Natural killer cell (primary cell): Measurements from ENCODE around the gene ADI1. TPM values are rescaled to one million over a fixed set of nuclear protein-coding genes. Genes with fewer than 3 reads are reported as not detected.
A peak's percentile ranks its signal among the peaks of the same experiment; 100 is the strongest.

Source experiments
- ATAC-seq, 3 donors: fragments of 150-1000 bp in 2 of 3; fragments of 200-7000 bp in 1 of 3; cut with Tn5 transposase; 1 replicate in 1 of 3; 2 replicates in 2 of 3; pipeline ENCODE4 v1.10.0; 2021; ENCODE audit warnings: mild to moderate bottlenecking in 2 of 3, moderate library complexity in 2 of 3
- DNase-seq, 2 donors: peaks; one replicate each; pipeline versions ENCODE4 v3.0.0 to v3.0.0-alpha.2; 2013 to 2021; ENCODE audit warnings: mixed read lengths in 1 of 2
- H3K27ac ChIP-seq: one replicate; pipeline ENCODE4 v1.5.1; 2013; ENCODE audit warnings: mild to moderate bottlenecking, low read length
- H3K27me3 ChIP-seq: one replicate; pipeline ENCODE4 v1.6.1; 2013; ENCODE audit warnings: low read length; ENCODE audit not compliant: control insufficient read depth, insufficient read depth
- H3K36me3 ChIP-seq: one replicate; pipeline ENCODE4 v1.6.1; 2013; ENCODE audit warnings: low read length; ENCODE audit not compliant: control insufficient read depth, insufficient read depth
- H3K4me1 ChIP-seq: one replicate; pipeline ENCODE4 v1.6.1; 2013; ENCODE audit warnings: low read length; ENCODE audit not compliant: control insufficient read depth, insufficient read depth
- H3K4me3 ChIP-seq: one replicate; pipeline ENCODE4 v1.5.1; 2013; ENCODE audit warnings: low read length
- H3K9me3 ChIP-seq: one replicate; pipeline ENCODE4 v1.6.1; 2013; ENCODE audit warnings: low read length; ENCODE audit not compliant: control insufficient read depth, insufficient read depth
- H3K27ac Mint-ChIP-seq, 2 donors: one replicate each; pipeline ENCODE4 v1.8.0; 2022; ENCODE audit warnings: mild to moderate bottlenecking in 2 of 2, mixed read lengths in 2 of 2, moderate library complexity in 1 of 2
- H3K27me3 Mint-ChIP-seq, 2 donors: one replicate each; pipeline ENCODE4 v1.8.0; 2022; ENCODE audit warnings: low read depth in 2 of 2, mixed read lengths in 2 of 2
- H3K36me3 Mint-ChIP-seq: one replicate; pipeline ENCODE4 v1.8.0; 2022; ENCODE audit warnings: mixed read lengths
- H3K4me1 Mint-ChIP-seq, 2 donors: one replicate each; pipeline ENCODE4 v1.8.0; 2022; ENCODE audit warnings: mixed read lengths in 2 of 2
- H3K4me3 Mint-ChIP-seq: one replicate; pipeline ENCODE4 v1.8.0; 2022; ENCODE audit warnings: mild to moderate bottlenecking, moderate library complexity, mixed read lengths
- H3K9me3 Mint-ChIP-seq, 2 donors: one replicate each; pipeline ENCODE4 v1.8.0; 2022; ENCODE audit warnings: mixed read lengths in 2 of 2
- CTCF ChIP-seq: fragments of 200-600 bp; IDR thresholded peaks from one replicate; pipeline ENCODE4 v1.8.0; 2022; ENCODE audit warnings: antibody characterized with exemption
- WGBS: methylation state at CpG from one replicate; pipeline ENCODE4 v1.1.7; 2013; ENCODE audit warnings: missing lambda C conversion rate; ENCODE audit not compliant: insufficient coverage; 5-methylcytosine and 5-hydroxymethylcytosine counted together
- intact Hi-C: fragments of 100-400 bp; cut with micrococcal nuclease; formaldehyde crosslinking; loops from one replicate; pipeline ENCODE4 v1.14.2; 2022
- total RNA-seq, 4 donors: library from RNA; stranded (reverse); fragments of 120-200 nt in 1 of 4; gene quantifications; one replicate each; pipeline versions ENCODE4 v1.2.3 to v1.2.4, GENCODE V29; 2013 to 2022

The ADI1 gene
- total RNA-seq, 3 donors from 2014 or later (not counting 1 experiment from before 2014, with no cell fraction given), result 15.9 to 23.0 (median 17.4) TPM

DNA sequence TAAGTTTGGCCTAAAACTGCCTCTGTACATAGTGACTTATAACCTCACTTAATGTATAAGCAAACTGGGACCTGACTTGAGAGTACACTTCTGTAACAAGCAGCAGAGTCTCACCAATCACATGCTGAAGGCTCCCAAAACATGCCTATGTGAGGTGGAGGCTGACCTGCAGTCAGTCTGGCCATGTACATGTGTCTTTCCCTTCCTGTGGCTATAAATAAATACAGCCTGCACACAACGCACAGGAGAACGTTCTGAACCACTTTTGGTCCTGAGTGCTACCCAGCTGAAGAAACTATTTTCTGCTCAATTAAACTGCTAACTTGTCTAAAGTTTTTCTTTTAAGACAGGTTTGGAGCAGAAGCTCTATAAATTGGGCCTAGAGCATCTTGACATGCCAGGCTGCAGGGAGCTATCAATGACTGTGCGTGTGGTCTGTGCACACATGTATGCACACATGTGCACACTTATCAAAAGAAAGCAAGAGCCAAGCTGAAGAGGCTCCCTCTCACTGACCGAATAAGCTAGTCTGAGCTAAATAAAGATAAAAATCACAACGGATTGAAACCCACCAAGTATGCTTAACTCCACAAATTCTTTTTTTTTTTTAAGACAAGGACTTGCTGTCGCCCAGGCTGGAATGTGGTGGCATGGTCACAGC lies 23.8 kb upstream of the ADI1 start:
- H3K9me3 Mint-ChIP-seq, result no peaks in the 10 kb centered on the region

GRCh38 chr2:3542107-3542506 lies 22.8 kb upstream of the ADI1 start:
- Mint-ChIP-seq H3K9me3 (no peaks in the 10 kb centered on the region), H3K27ac (no peak overlapping the region), H3K27me3 (no peaks in the 10 kb centered on the region), H3K36me3 (peaks cover 20% of the 10 kb centered on the region), H3K4me1 (peaks cover 4 to 5% of the 10 kb centered on the region in 2 donors), H3K4me3 (no peak overlapping the region)
- DNase-seq (no peak), ATAC-seq (no peak)
- H3K36me3 ChIP-seq, result peaks cover 49% of the 10 kb centered on the region
- H3K9me3 ChIP-seq, result no peaks in the 10 kb centered on the region
- H3K27me3 ChIP-seq, result no peaks in the 10 kb centered on the region
- H3K27ac ChIP-seq, result no peak overlapping the region
- no peak for TF ChIP-seq CTCF
- intact Hi-C loops, result no loop called here
- 97% methylated on average over 5 of the region's 5 CpGs for WGBS
- H3K4me1 ChIP-seq, result no peaks in the 10 kb centered on the region
- H3K4me3 ChIP-seq, result no peak overlapping the region

More for the DNA sequence above, 23.8 kb upstream of the ADI1 start:
- WGBS, result 93% methylated on average over 6 of the region's 6 CpGs
- intact Hi-C loops, result no loop called here
- H3K27ac Mint-ChIP-seq, result no peak overlapping the region
- no peaks in the 10 kb centered on the region for H3K27me3 Mint-ChIP-seq
- no peak overlapping the region for H3K4me3 ChIP-seq
- ATAC-seq, result no peak
- peaks cover 26% of the 10 kb centered on the region for H3K36me3 Mint-ChIP-seq
- peaks cover 4 to 5% of the 10 kb centered on the region in 2 donors for H3K4me1 Mint-ChIP-seq
- no peaks in the 10 kb centered on the region for H3K9me3 ChIP-seq
- H3K36me3 ChIP-seq, result peaks cover 59% of the 10 kb centered on the region
- H3K4me1 ChIP-seq, result no peaks in the 10 kb centered on the region
- no peak overlapping the region for H3K27ac ChIP-seq
- no peak overlapping the region for H3K4me3 Mint-ChIP-seq
- TF ChIP-seq CTCF, result no peak
- H3K27me3 ChIP-seq, result no peaks in the 10 kb centered on the region
- no peak for DNase-seq

- Mint-ChIP-seq H3K36me3 (peaks cover 11% of the 10 kb centered on the region), H3K9me3 (no peaks in the 10 kb centered on the region), H3K4me1 (peaks cover 6 to 20% of the 10 kb centered on the region in 2 donors), H3K27me3 (no peaks in the 10 kb centered on the region), H3K4me3 (no peak overlapping the region), H3K27ac (peak overlapping the region in 1 of 2 donors; percentile 21)
- DNase-seq (no peak), ATAC-seq (no peak)
- peaks cover 27% of the 10 kb centered on the region for H3K36me3 ChIP-seq
- no peak overlapping the region for H3K4me3 ChIP-seq
- no peak overlapping the region for H3K27ac ChIP-seq
- no peaks in the 10 kb centered on the region for H3K27me3 ChIP-seq
- peaks cover 11% of the 10 kb centered on the region for H3K4me1 ChIP-seq
- TF ChIP-seq CTCF, result no peak
- WGBS, result 92% methylated on average over 9 of the region's 9 CpGs
- intact Hi-C loops, result no loop called here
- H3K9me3 ChIP-seq, result no peaks in the 10 kb centered on the region
Observed at GRCh38 chr2:3539836-3540235, 20.5 kb upstream of the ADI1 start.
